Mesendoderm (in vitro differentiated cells): ENCODE data around the gene PER2.

Source experiments
- DNase-seq: peaks from one replicate; pipeline ENCODE4 v3.0.0; 2013
- H2AK5ac ChIP-seq: 2 replicates; pipeline ENCODE4 v1.6.1; 2013; ENCODE audit warnings: low read length, inconsistent platforms
- H2BK120ac ChIP-seq: 2 replicates; pipeline ENCODE4 v1.6.1; 2013; ENCODE audit warnings: low read depth, mild to moderate bottlenecking, low read length, moderate library complexity, mixed read lengths
- H2BK15ac ChIP-seq: replicated peaks from 2 replicates; pipeline ENCODE4 v1.6.1; 2013; ENCODE audit warnings: low read depth, mild to moderate bottlenecking, moderate library complexity
- H2BK5ac ChIP-seq: 2 replicates; pipeline ENCODE4 v1.6.1; 2013; ENCODE audit warnings: low read length, inconsistent platforms
- H3K18ac ChIP-seq: 2 replicates; pipeline ENCODE4 v1.6.1; 2013; ENCODE audit warnings: mild to moderate bottlenecking, low read length, mixed read lengths
- H3K23ac ChIP-seq: one replicate; pipeline ENCODE4 v1.6.1; 2013; ENCODE audit warnings: low read length
- H3K27ac ChIP-seq: 2 replicates; pipeline ENCODE4 v1.5.1; 2013; ENCODE audit warnings: low read depth, mild to moderate bottlenecking, inconsistent platforms, low read length, moderate library complexity
- H3K27me3 ChIP-seq: 2 replicates; pipeline ENCODE4 v1.6.1; 2013; ENCODE audit warnings: low read length, control low read depth, mild to moderate bottlenecking, inconsistent platforms; ENCODE audit not compliant: insufficient read depth, poor library complexity
- H3K36me3 ChIP-seq: 2 replicates; pipeline ENCODE4 v1.6.1; 2013; ENCODE audit warnings: low read length, inconsistent platforms; ENCODE audit not compliant: control insufficient read depth, insufficient read depth
- H3K4ac ChIP-seq: one replicate; pipeline ENCODE4 v1.6.1; 2013; ENCODE audit warnings: low read depth, mild to moderate bottlenecking, low read length, moderate library complexity
- H3K4me1 ChIP-seq: 2 replicates; pipeline ENCODE4 v1.6.1; 2013; ENCODE audit warnings: low read depth, low read length, inconsistent platforms; ENCODE audit not compliant: control insufficient read depth
- H3K4me2 ChIP-seq: 2 replicates; pipeline ENCODE4 v1.6.1; 2013; ENCODE audit warnings: low read length
- H3K4me3 ChIP-seq: 2 replicates; pipeline ENCODE4 v1.5.1; 2013; ENCODE audit warnings: mild to moderate bottlenecking, low read length
- H3K56ac ChIP-seq: one replicate; pipeline ENCODE4 v1.6.1; 2013; ENCODE audit warnings: low read length
- H3K79me1 ChIP-seq: 2 replicates; pipeline ENCODE4 v1.6.1; 2013; ENCODE audit warnings: low read length, inconsistent platforms
- H3K79me2 ChIP-seq: 2 replicates; pipeline ENCODE4 v1.6.1; 2013; ENCODE audit warnings: mild to moderate bottlenecking, low read length; ENCODE audit not compliant: control insufficient read depth, insufficient read depth
- H3K9ac ChIP-seq: 2 replicates; pipeline ENCODE4 v1.6.1; 2013; ENCODE audit warnings: low read length, inconsistent platforms
- H4K5ac ChIP-seq: one replicate; pipeline ENCODE4 v1.6.1; 2013; ENCODE audit warnings: low read length
- H4K8ac ChIP-seq: one replicate; pipeline ENCODE4 v1.6.1; 2013; ENCODE audit warnings: low read depth, mild to moderate bottlenecking, control low read depth, low read length, moderate library complexity
- WGBS: extraction: QIAGEN DNeasy Blood & Tissue Kit; methylation state at CpG from one replicate; pipeline ENCODE4 v1.1.7; 2013; ENCODE audit warnings: low lambda C conversion rate, missing lambda C conversion rate; ENCODE audit not compliant: insufficient coverage; ENCODE audit errors: extremely low coverage; 5-methylcytosine and 5-hydroxymethylcytosine counted together

PER2 gene

GRCh38 chr2:238239543-238239862, 48.9 kb downstream of the PER2 start:
- Histone ChIP-seq H3K79me1 (no peaks in the 10 kb centered on the region), H3K9ac (peak overlapping the region; percentile 91), H3K79me2 (no peaks in the 10 kb centered on the region), H3K18ac (peak overlapping the region; percentile 81), H3K27me3 (peaks cover 7% of the 10 kb centered on the region), H3K4ac (no peak overlapping the region), H4K8ac (no peak overlapping the region), H2AK5ac (no peak overlapping the region), H3K23ac (peak overlapping the region; percentile 66), H3K4me1 (no peaks in the 10 kb centered on the region), H3K27ac (peak overlapping the region; percentile 77), H3K56ac (peak overlapping the region; percentile 93), H3K36me3 (no peaks in the 10 kb centered on the region), H2BK120ac (peak overlapping the region; percentile 7), H4K5ac (no peak overlapping the region), H2BK15ac (no peak overlapping the region), H2BK5ac (no peak overlapping the region), H3K4me2 (peak overlapping the region; percentile 75), H3K4me3 (peak overlapping the region; percentile 69)
- no CpG with 5 or more reads among the region's 43 CpGs for WGBS
- no peak for DNase-seq

GRCh38 chr2:238238766-238239542, 49.5 kb downstream of the PER2 start:
- Histone ChIP-seq H2BK5ac (no peak overlapping the region), H2BK120ac (no peak overlapping the region), H3K27ac (no peak overlapping the region), H3K9ac (peak overlapping the region; percentile 45), H4K8ac (no peak overlapping the region), H2AK5ac (no peak overlapping the region), H3K23ac (no peak overlapping the region), H3K4me3 (no peak overlapping the region), H3K4ac (no peak overlapping the region), H3K4me1 (no peaks in the 10 kb centered on the region), H3K27me3 (peaks cover 7% of the 10 kb centered on the region), H3K56ac (peak overlapping the region; percentile 45), H3K79me2 (no peaks in the 10 kb centered on the region), H4K5ac (no peak overlapping the region), H3K36me3 (no peaks in the 10 kb centered on the region), H3K18ac (peak overlapping the region; percentile 81), H3K4me2 (peak overlapping the region; percentile 27), H3K79me1 (no peaks in the 10 kb centered on the region), H2BK15ac (no peak overlapping the region)
- WGBS = no CpG with 5 or more reads among the region's 75 CpGs
- DNase-seq = peak; percentile 52

- Histone ChIP-seq H3K36me3 (no peaks in the 10 kb centered on the region), H4K8ac (no peak overlapping the region), H3K18ac (no peak overlapping the region), H3K79me2 (no peaks in the 10 kb centered on the region), H3K27me3 (peaks cover 7% of the 10 kb centered on the region), H2BK120ac (no peak overlapping the region), H2BK15ac (no peak overlapping the region), H2BK5ac (no peak overlapping the region), H3K23ac (no peak overlapping the region), H2AK5ac (no peak overlapping the region), H3K79me1 (no peaks in the 10 kb centered on the region), H3K4me1 (no peaks in the 10 kb centered on the region), H3K4me2 (no peak overlapping the region), H3K4me3 (no peak overlapping the region), H3K27ac (no peak overlapping the region), H3K56ac (no peak overlapping the region), H3K4ac (no peak overlapping the region), H4K5ac (no peak overlapping the region), H3K9ac (no peak overlapping the region)
- no CpG with 5 or more reads among the region's 5 CpGs for WGBS
- DNase-seq = no peak
Observed at GRCh38 chr2:238238311-238238765, 50.1 kb downstream of the PER2 start.

GRCh38 chr2:238237431-238238135, 50.8 kb downstream of the PER2 start:
- Histone ChIP-seq H3K4me1 (no peaks in the 10 kb centered on the region), H3K36me3 (no peaks in the 10 kb centered on the region), H2BK15ac (no peak overlapping the region), H3K4me3 (no peak overlapping the region), H3K23ac (no peak overlapping the region), H2BK5ac (no peak overlapping the region), H3K27me3 (peaks cover 7% of the 10 kb centered on the region), H2AK5ac (no peak overlapping the region), H3K79me1 (no peaks in the 10 kb centered on the region), H3K9ac (no peak overlapping the region), H3K18ac (no peak overlapping the region), H4K8ac (no peak overlapping the region), H3K4me2 (no peak overlapping the region), H3K4ac (no peak overlapping the region), H2BK120ac (no peak overlapping the region), H3K56ac (no peak overlapping the region), H4K5ac (no peak overlapping the region), H3K27ac (no peak overlapping the region), H3K79me2 (no peaks in the 10 kb centered on the region)
- no CpG with 5 or more reads among the region's 11 CpGs for WGBS
- peak; percentile 39 for DNase-seq

GRCh38 chr2:238236571-238236970, 51.8 kb downstream of the PER2 start:
- H3K4ac ChIP-seq = no peak overlapping the region
- H3K27me3 ChIP-seq = peaks cover 7% of the 10 kb centered on the region
- no peak overlapping the region for H4K8ac ChIP-seq
- H2BK15ac ChIP-seq = no peak overlapping the region
- WGBS = no CpG with 5 or more reads among the region's 4 CpGs
- no peaks in the 10 kb centered on the region for H3K4me1 ChIP-seq
- no peak overlapping the region for H3K9ac ChIP-seq
- no peaks in the 10 kb centered on the region for H3K79me2 ChIP-seq
- no peak overlapping the region for H3K18ac ChIP-seq
- no peak overlapping the region for H3K4me2 ChIP-seq
- no peak overlapping the region for H3K56ac ChIP-seq
- H4K5ac ChIP-seq = no peak overlapping the region
- H3K36me3 ChIP-seq = no peaks in the 10 kb centered on the region
- H2AK5ac ChIP-seq = no peak overlapping the region
- no peak overlapping the region for H3K4me3 ChIP-seq
- DNase-seq = no peak
- no peak overlapping the region for H3K27ac ChIP-seq
- no peak overlapping the region for H2BK5ac ChIP-seq
- no peak overlapping the region for H2BK120ac ChIP-seq
- H3K23ac ChIP-seq = no peak overlapping the region
- no peaks in the 10 kb centered on the region for H3K79me1 ChIP-seq
